Osteocyte (in vitro differentiated cells): ENCODE results near the gene FNIP1. TPM values are rescaled to one million over a fixed set of nuclear protein-coding genes. Genes with fewer than 3 reads are reported as not detected.

ENCODE experiments used
- DNase-seq: peaks from one replicate; pipeline ENCODE4 v3.0.0; 2021; ENCODE audit warnings: mixed read lengths; ENCODE audit not compliant: unreplicated experiment; ENCODE audit errors: extremely low spot score
- H3K27ac Mint-ChIP-seq: one replicate; pipeline ENCODE4 v1.8.0; 2021; ENCODE audit warnings: mild to moderate bottlenecking, mixed read lengths; ENCODE audit not compliant: unreplicated experiment
- H3K27me3 Mint-ChIP-seq: one replicate; pipeline ENCODE4 v1.8.0; 2021; ENCODE audit warnings: mixed read lengths; ENCODE audit not compliant: unreplicated experiment
- H3K36me3 Mint-ChIP-seq: one replicate; pipeline ENCODE4 v1.8.0; 2021; ENCODE audit warnings: mixed read lengths; ENCODE audit not compliant: unreplicated experiment
- H3K4me1 Mint-ChIP-seq: one replicate; pipeline ENCODE4 v1.8.0; 2021; ENCODE audit warnings: mixed read lengths; ENCODE audit not compliant: unreplicated experiment
- H3K4me3 Mint-ChIP-seq: one replicate; pipeline ENCODE4 v1.8.0; 2021; ENCODE audit warnings: mild to moderate bottlenecking, moderate library complexity, mixed read lengths; ENCODE audit not compliant: unreplicated experiment
- H3K9me3 Mint-ChIP-seq: one replicate; pipeline ENCODE4 v1.8.0; 2021; ENCODE audit warnings: mixed read lengths; ENCODE audit not compliant: unreplicated experiment
- CTCF ChIP-seq: fragments of 200-600 bp; sonication (generic); IDR thresholded peaks from 2 replicates; pipeline ENCODE4 v1.5.0; 2021; ENCODE audit warnings: antibody characterized with exemption, mild to moderate bottlenecking, moderate library complexity
- total RNA-seq: library from RNA; stranded (reverse); gene quantifications from 2 replicates; pipeline ENCODE4 v1.2.1, GENCODE V29; 2021

FNIP1 gene
- total RNA-seq, 1 donor from 2014 or later, result 43.0 TPM

GRCh38 chr5:131649161-131649560 lies 147.7 kb downstream of the FNIP1 start:
- Mint-ChIP-seq H3K9me3 (peaks cover 6% of the 10 kb centered on the region), H3K27me3 (no peaks in the 10 kb centered on the region), H3K4me1 (no peaks in the 10 kb centered on the region), H3K4me3 (no peak overlapping the region), H3K36me3 (peaks cover 65% of the 10 kb centered on the region), H3K27ac (no peak overlapping the region)
- DNase-seq, result no peak
- no peak for TF ChIP-seq CTCF

GRCh38 chr5:131647048-131647769 lies 149.6 kb downstream of the FNIP1 start:
- Mint-ChIP-seq H3K9me3 (peaks cover 6% of the 10 kb centered on the region), H3K27ac (no peak overlapping the region), H3K4me3 (no peak overlapping the region), H3K36me3 (peaks cover 59% of the 10 kb centered on the region), H3K27me3 (no peaks in the 10 kb centered on the region), H3K4me1 (no peaks in the 10 kb centered on the region)
- TF ChIP-seq CTCF, result no peak
- no peak for DNase-seq

GRCh38 chr5:131644822-131645221 lies 152.0 kb downstream of the FNIP1 start:
- DNase-seq, result no peak
- no peak for TF ChIP-seq CTCF
- Mint-ChIP-seq H3K27ac (no peak overlapping the region), H3K9me3 (no peaks in the 10 kb centered on the region), H3K4me1 (no peaks in the 10 kb centered on the region), H3K36me3 (peaks cover 39% of the 10 kb centered on the region), H3K27me3 (no peaks in the 10 kb centered on the region), H3K4me3 (no peak overlapping the region)

- Mint-ChIP-seq H3K4me1 (no peaks in the 10 kb centered on the region), H3K27ac (no peak overlapping the region), H3K36me3 (peaks cover 35% of the 10 kb centered on the region), H3K4me3 (no peak overlapping the region), H3K9me3 (no peaks in the 10 kb centered on the region), H3K27me3 (no peaks in the 10 kb centered on the region)
- TF ChIP-seq CTCF, result no peak
- no peak for DNase-seq
Measured at GRCh38 chr5:131644370-131644769, 152.4 kb downstream of the FNIP1 start.

- no peak for DNase-seq
- Mint-ChIP-seq H3K36me3 (peaks cover 23% of the 10 kb centered on the region), H3K4me3 (no peak overlapping the region), H3K27me3 (no peaks in the 10 kb centered on the region), H3K27ac (no peak overlapping the region), H3K4me1 (peaks cover 5% of the 10 kb centered on the region), H3K9me3 (no peaks in the 10 kb centered on the region)
- TF ChIP-seq CTCF, result no peak
Measured at GRCh38 chr5:131641494-131641893, 155.3 kb downstream of the FNIP1 start.
